Ovary (tissue), 9 donors: ENCODE data around the gene COG2. TPM values are rescaled to one million over a fixed set of nuclear protein-coding genes. Genes with fewer than 3 reads are reported as not detected.
"Not testable (repeated sequence)": the region's sequence is repeated elsewhere in the genome, so short reads cannot be mapped to it uniquely, and the experiment has no call there.

Experiments used
- DNase-seq, 5 donors: peaks; one replicate each; pipeline ENCODE4 v3.0.0-alpha.2; 2019 to 2020
- H3K27ac ChIP-seq, 2 donors: fragments of 200-600 bp; one replicate each; pipeline versions ENCODE4 v1.5.1 to v1.8.0; 2019 to 2022
- H3K27me3 ChIP-seq: fragments of 200-600 bp; one replicate; pipeline ENCODE4 v1.8.0; 2022
- H3K36me3 ChIP-seq: fragments of 200-600 bp; sonication (generic); one replicate; pipeline ENCODE4 v1.5.1; 2019
- H3K4me1 ChIP-seq: one replicate; pipeline ENCODE4 v1.8.1; 2013; ENCODE audit warnings: mild to moderate bottlenecking, moderate library complexity; ENCODE audit not compliant: insufficient read depth
- H3K4me3 ChIP-seq: fragments of 200-600 bp; sonication (generic); one replicate; pipeline ENCODE4 v1.5.1; 2017
- H3K9me3 ChIP-seq, 2 donors: fragments of 200-600 bp in 1 of 2; sonication (generic) in 1 of 2; one replicate each; pipeline versions ENCODE4 v1.5.1 to v1.8.1; 2013 to 2019; ENCODE audit warnings: mild to moderate bottlenecking in 1 of 2, moderate library complexity in 1 of 2
- EP300 ChIP-seq: sonication (generic); formaldehyde crosslinking; IDR thresholded peaks from one replicate; pipeline ENCODE4 v1.6.1; 2017; ENCODE audit warnings: antibody characterized with exemption
- POLR2A ChIP-seq: fragments of 450-650 bp; IDR thresholded peaks from one replicate; pipeline ENCODE4 v1.6.1; 2017; ENCODE audit warnings: antibody characterized with exemption, mild to moderate bottlenecking, moderate library complexity
- WGBS, 3 donors: extraction: QIAGEN DNeasy Blood & Tissue Kit in 1 of 3; methylation state at CpG; one replicate each; pipeline versions ENCODE4 v1.1.5 to v1.1.7; 2013 to 2017; 5-methylcytosine and 5-hydroxymethylcytosine counted together
- intact Hi-C, 4 donors: fragments of 100-400 bp; cut with DNase I; formaldehyde crosslinking; loops; one replicate each; pipeline versions ENCODE4 v1.11.0 to v1.15.1; 2022 to 2023
- polyA plus RNA-seq, 2 donors: library from polyadenylated mRNA; stranded (reverse); fragments of 200-250 nt in 1 of 2; fragments of 350-450 nt in 1 of 2; fragmentation: Illumina TruSeq in 1 of 2; extraction: RNeasy Lipid Tissue Mini Kit (QIAGEN cat#74804) in 1 of 2; gene quantifications; one replicate each; pipeline ENCODE4 v1.2.3, GENCODE V29; 2013 to 2014
- total RNA-seq, 7 donors: library from RNA; depleted of rRNA in 2 of 7; stranded (reverse); fragments of >200 nt in 2 of 7; fragmentation: NEBNext Ultra II Directional in 3 of 7; extraction: Animal tissue kit (Norgen Biotek cat#: 25700) in 3 of 7; gene quantifications; one replicate each; pipeline versions ENCODE4 v1.1.0 to v1.2.4, GENCODE V29; 2016 to 2023
- TF ChIP-seq, protein P1 (sequence below), 3 donors: fragments of 450-650 bp in 2 of 3; fragments of 200-600 bp in 1 of 3; IDR thresholded peaks; one replicate each; pipeline versions ENCODE4 v1.5.1 to v1.8.0; 2016 to 2022; ENCODE audit warnings: antibody characterized with exemption in 3 of 3, mild to moderate bottlenecking in 1 of 3
- donor health status: DM: no; HTN: no; CAD: no; lungs with moderate emphysema.
- donor health status: DM: no; HTN: no; CAD: no.
- donor health status: Bipolar disorder and iron deficiency.
- donor health status: DM: yes; HTN: yes; CAD: no.
- donor health status: DM: no; HTN: no; CAD: no.
- donor health status: DM: yes; HTN: yes; CAD: no.

The COG2 gene
- total and polyA plus RNA-seq, 9 donors = 9.1 to 29.5 (median 21.5) TPM

GRCh38 chr1:230595181-230595580 is 47.1 kb upstream of the COG2 start:
- no peak for TF ChIP-seq EP300
- Histone ChIP-seq H3K4me3 (no peak overlapping the region), H3K27me3 (no peaks in the 10 kb centered on the region), H3K36me3 (no peaks in the 10 kb centered on the region), H3K9me3 (no peaks in the 10 kb centered on the region), H3K4me1 (no peaks in the 10 kb centered on the region), H3K27ac (no peak overlapping the region)
- WGBS, 3 donors = 57 to 71% (median 63%) methylated on average over 2 of the region's 2 CpGs
- intact Hi-C loops = no loop called here
- DNase-seq = no peak

DNA sequence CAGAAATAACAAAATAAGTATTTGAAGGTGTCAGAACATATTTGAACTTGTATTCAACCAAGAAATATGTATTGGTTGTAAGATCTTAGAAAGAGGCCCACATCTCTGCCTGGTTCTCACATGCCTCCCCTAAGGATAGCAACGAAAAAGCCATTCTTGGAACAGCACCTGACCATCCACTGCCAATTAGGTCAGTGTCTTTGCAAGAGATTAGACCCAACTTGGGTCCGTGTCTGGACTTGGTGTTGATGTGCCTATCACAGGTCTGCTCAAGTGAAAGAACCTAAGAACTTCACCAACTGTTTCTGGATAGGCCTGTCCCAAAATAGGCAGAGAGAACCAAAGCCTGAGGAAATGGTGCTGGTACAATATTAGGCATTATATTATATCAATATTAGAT is 46.0 kb upstream of the COG2 start:
- intact Hi-C loops = no loop called here
- Histone ChIP-seq H3K4me1 (no peaks in the 10 kb centered on the region), H3K4me3 (no peak overlapping the region), H3K27me3 (no peaks in the 10 kb centered on the region), H3K9me3 (no peaks in the 10 kb centered on the region), H3K27ac (no peak overlapping the region), H3K36me3 (no peaks in the 10 kb centered on the region)
- no peak for DNase-seq
- no peak for TF ChIP-seq EP300
- no peak for TF ChIP-seq POLR2A
- TF ChIP-seq, protein P1, sequence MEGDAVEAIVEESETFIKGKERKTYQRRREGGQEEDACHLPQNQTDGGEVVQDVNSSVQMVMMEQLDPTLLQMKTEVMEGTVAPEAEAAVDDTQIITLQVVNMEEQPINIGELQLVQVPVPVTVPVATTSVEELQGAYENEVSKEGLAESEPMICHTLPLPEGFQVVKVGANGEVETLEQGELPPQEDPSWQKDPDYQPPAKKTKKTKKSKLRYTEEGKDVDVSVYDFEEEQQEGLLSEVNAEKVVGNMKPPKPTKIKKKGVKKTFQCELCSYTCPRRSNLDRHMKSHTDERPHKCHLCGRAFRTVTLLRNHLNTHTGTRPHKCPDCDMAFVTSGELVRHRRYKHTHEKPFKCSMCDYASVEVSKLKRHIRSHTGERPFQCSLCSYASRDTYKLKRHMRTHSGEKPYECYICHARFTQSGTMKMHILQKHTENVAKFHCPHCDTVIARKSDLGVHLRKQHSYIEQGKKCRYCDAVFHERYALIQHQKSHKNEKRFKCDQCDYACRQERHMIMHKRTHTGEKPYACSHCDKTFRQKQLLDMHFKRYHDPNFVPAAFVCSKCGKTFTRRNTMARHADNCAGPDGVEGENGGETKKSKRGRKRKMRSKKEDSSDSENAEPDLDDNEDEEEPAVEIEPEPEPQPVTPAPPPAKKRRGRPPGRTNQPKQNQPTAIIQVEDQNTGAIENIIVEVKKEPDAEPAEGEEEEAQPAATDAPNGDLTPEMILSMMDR (IDR thresholded peaks at IDR 0.05) = no peak
- WGBS, 3 donors = 65 to 71% (median 66%) methylated on average over 2 of the region's 2 CpGs

GRCh38 chr1:230598745-230599144 is 43.5 kb upstream of the COG2 start:
- Histone ChIP-seq H3K4me3 (no peak overlapping the region), H3K4me1 (no peaks in the 10 kb centered on the region), H3K36me3 (no peaks in the 10 kb centered on the region), H3K27me3 (no peaks in the 10 kb centered on the region), H3K9me3 (no peaks in the 10 kb centered on the region), H3K27ac (no peak overlapping the region)
- DNase-seq = no peak
- no peak for TF ChIP-seq EP300
- TF ChIP-seq, protein P1 (IDR thresholded peaks at IDR 0.05) = no peak
- no peak for TF ChIP-seq POLR2A
- intact Hi-C loops = no loop called here

- DNase-seq = no peak
- no peaks in the 10 kb centered on the region for H3K9me3 ChIP-seq
Measured at GRCh38 chr1:230599926-230600656, 42.2 kb upstream of the COG2 start.

GRCh38 chr1:230600657-230601400 is 41.5 kb upstream of the COG2 start:
- H3K27me3 ChIP-seq, H3K36me3 ChIP-seq, H3K4me3 ChIP-seq, DNase-seq, H3K9me3 ChIP-seq, H3K4me1 ChIP-seq, intact Hi-C loops, H3K27ac ChIP-seq: not testable (repeated sequence)
- WGBS, 3 donors = 85 to 96% (median 87%) methylated on average over 2 of the region's 2 CpGs

More at GRCh38 chr1:230599926-230600656, 42.2 kb upstream of the COG2 start:
- WGBS, 3 donors = 70 to 76% (median 75%) methylated on average over 4 of the region's 4 CpGs
- Histone ChIP-seq H3K4me1 (no peaks in the 10 kb centered on the region), H3K27ac (no peak overlapping the region), H3K36me3 (no peaks in the 10 kb centered on the region), H3K27me3 (no peaks in the 10 kb centered on the region), H3K4me3 (no peak overlapping the region)
- TF ChIP-seq POLR2A = no peak
- TF ChIP-seq EP300 = no peak
- TF ChIP-seq, protein P1 (IDR thresholded peaks at IDR 0.05) = no peak
- intact Hi-C loops = no loop called here
